GM21528 (cell line): Measurements from ENCODE around the gene MDH1.
"Not testable (repeated sequence)": the region's sequence is repeated elsewhere in the genome, so short reads cannot be mapped to it uniquely, and the experiment has no call there.

ENCODE experiments used
- ATAC-seq: cut with Tn5 transposase; IDR thresholded peaks from one replicate; pipeline ENCODE4 v1.9.1; 2021; ENCODE audit warnings: mild to moderate bottlenecking, moderate library complexity; ENCODE audit not compliant: unreplicated experiment, low FRiP score

MDH1 gene

GRCh38 chr2:63587814-63588384 lies 864 bp upstream of the MDH1 start:
- ATAC-seq = peak; percentile 1

- peak; percentile 21 for ATAC-seq
Observed at GRCh38 chr2:63589148-63589958, 590 bp downstream of the MDH1 start.

GRCh38 chr2:63590626-63591408 lies 2.1 kb downstream of the MDH1 start:
- no peak for ATAC-seq

GRCh38 chr2:63591566-63592175 lies 2.9 kb downstream of the MDH1 start:
- no peak for ATAC-seq

- ATAC-seq = no peak
Observed at GRCh38 chr2:63594660-63595059, 5.9 kb downstream of the MDH1 start.

- no peak for ATAC-seq
Observed at GRCh38 chr2:63596401-63596883, 7.7 kb downstream of the MDH1 start.

- no peak for ATAC-seq
Observed at GRCh38 chr2:63598981-63599380, 10.2 kb downstream of the MDH1 start.

GRCh38 chr2:63600881-63601460 lies 12.2 kb downstream of the MDH1 start:
- no peak for ATAC-seq

- no peak for ATAC-seq
Observed at GRCh38 chr2:63604666-63605065, 15.9 kb downstream of the MDH1 start.

- not testable (repeated sequence) for ATAC-seq
Observed at GRCh38 chr2:63608865-63609264, 20.1 kb downstream of the MDH1 start.

- no peak for ATAC-seq
Observed at GRCh38 chr2:63610525-63610924, 21.8 kb downstream of the MDH1 start.

- ATAC-seq = no peak
Observed at GRCh38 chr2:63613391-63613901, 24.7 kb downstream of the MDH1 start.

- ATAC-seq = no peak
Observed at GRCh38 chr2:63614448-63614968, 25.7 kb downstream of the MDH1 start.

- ATAC-seq = no peak
Observed at GRCh38 chr2:63614983-63615945, 26.5 kb downstream of the MDH1 start.

- ATAC-seq = no peak
Observed at GRCh38 chr2:63617366-63617765, 28.6 kb downstream of the MDH1 start.

GRCh38 chr2:63619328-63619727 lies 30.6 kb downstream of the MDH1 start:
- no peak for ATAC-seq

- ATAC-seq = no peak
Observed at GRCh38 chr2:63622751-63623150, 34.0 kb downstream of the MDH1 start.

- not testable (repeated sequence) for ATAC-seq
Observed at GRCh38 chr2:63623763-63624162, 35.0 kb downstream of the MDH1 start.

GRCh38 chr2:63627866-63628265 lies 39.1 kb downstream of the MDH1 start:
- ATAC-seq = no peak
